GM19025 (cell line): ENCODE data around the gene RLF.

Source experiments
- ATAC-seq: cut with Tn5 transposase; IDR thresholded peaks from one replicate; pipeline ENCODE4 v1.9.1; 2021; ENCODE audit warnings: mild to moderate bottlenecking, low read depth, moderate library complexity; ENCODE audit not compliant: unreplicated experiment

Gene RLF

GRCh38 chr1:40161125-40161887 lies at the start of gene RLF:
TSS of gene RLF (plus strand) at chr1:40161387. CDS start at chr1:40161400, 13 bp downstream.
- peak; percentile 93 for ATAC-seq

- ATAC-seq: no peak
These were observed 46.8 kb upstream of the RLF start for GRCh38 chr1:40114400-40114799.

- no peak for ATAC-seq
These were observed 41.1 kb upstream of the RLF start for GRCh38 chr1:40120128-40120527.

GRCh38 chr1:40122855-40123254 lies 38.3 kb upstream of the RLF start:
- no peak for ATAC-seq

- ATAC-seq: no peak
These were observed 30.3 kb upstream of the RLF start for GRCh38 chr1:40130892-40131291.

- no peak for ATAC-seq
These were observed 28.5 kb upstream of the RLF start for GRCh38 chr1:40132383-40133311.

- no peak for ATAC-seq
These were observed 27.9 kb upstream of the RLF start for GRCh38 chr1:40133312-40133665.

- no peak for ATAC-seq
These were observed 27.3 kb upstream of the RLF start for GRCh38 chr1:40133839-40134238.

- ATAC-seq: no peak
These were observed 20.8 kb upstream of the RLF start for GRCh38 chr1:40140211-40140973.

- no peak for ATAC-seq
These were observed 19.2 kb upstream of the RLF start for GRCh38 chr1:40141878-40142535.

GRCh38 chr1:40143891-40144575 lies 17.2 kb upstream of the RLF start:
- ATAC-seq: no peak

GRCh38 chr1:40151457-40152079 lies 9.6 kb upstream of the RLF start:
- no peak for ATAC-seq

- ATAC-seq: no peak
These were observed 8.0 kb upstream of the RLF start for GRCh38 chr1:40153073-40153770.

GRCh38 chr1:40155135-40155534 lies 6.1 kb upstream of the RLF start:
- ATAC-seq: no peak

- ATAC-seq: no peak
These were observed 5.3 kb upstream of the RLF start for GRCh38 chr1:40155910-40156309.

- no peak for ATAC-seq
These were observed 422 bp upstream of the RLF start for GRCh38 chr1:40160806-40161124.

- no peak for ATAC-seq
These were observed 756 bp downstream of the RLF start for GRCh38 chr1:40161888-40162397.

GRCh38 chr1:40162753-40163441 lies 1.7 kb downstream of the RLF start:
- no peak for ATAC-seq
